Endometrial microvascular endothelial cells (primary cell): ENCODE data around the gene TMIGD2. TPM values are rescaled to one million over a fixed set of nuclear protein-coding genes. Genes with fewer than 3 reads are reported as not detected.

ENCODE experiments used
- in situ Hi-C: cut with HindIII; loops from 2 replicates; pipeline ENCODE4 v1.10.0; 2017; ENCODE audit warnings: low sequenced_read_pairs, low pct_unique_long_range_greater_than_20kb; ENCODE audit errors: inconsistent ontology term
- total RNA-seq: library from RNA; depleted of rRNA; stranded (reverse); fragments of >200 nt; gene quantifications from one replicate; pipeline ENCODE4 v1.2.3, GENCODE V29; 2015; ENCODE audit errors: inconsistent ontology term

Gene TMIGD2
- total RNA-seq, 1 donor from 2014 or later: not detected

GRCh38 chr19:4327252-4327876 is 25.2 kb upstream of the TMIGD2 start:
- in situ Hi-C loops: no loop called here

GRCh38 chr19:4326837-4327251 is 24.7 kb upstream of the TMIGD2 start:
- in situ Hi-C loops: no loop called here

- in situ Hi-C loops: no loop called here
Observed at GRCh38 chr19:4326215-4326836, 24.1 kb upstream of the TMIGD2 start.

- in situ Hi-C loops: no loop called here
Observed at GRCh38 chr19:4324228-4324627, 22.0 kb upstream of the TMIGD2 start.

GRCh38 chr19:4323692-4324091 is 21.5 kb upstream of the TMIGD2 start:
- in situ Hi-C loops: no loop called here

- in situ Hi-C loops: no loop called here
Observed at GRCh38 chr19:4322942-4323665, 20.9 kb upstream of the TMIGD2 start.

GRCh38 chr19:4320419-4320818 is 18.2 kb upstream of the TMIGD2 start:
- in situ Hi-C loops: no loop called here

GRCh38 chr19:4319067-4319718 is 17.0 kb upstream of the TMIGD2 start:
- in situ Hi-C loops: no loop called here

- in situ Hi-C loops: no loop called here
Observed at GRCh38 chr19:4318460-4318859, 16.3 kb upstream of the TMIGD2 start.

- in situ Hi-C loops: no loop called here
Observed at GRCh38 chr19:4316956-4317355, 14.8 kb upstream of the TMIGD2 start.

- in situ Hi-C loops: no loop called here
Observed at GRCh38 chr19:4313847-4314490, 11.8 kb upstream of the TMIGD2 start.

GRCh38 chr19:4310247-4311121 is 8.3 kb upstream of the TMIGD2 start:
- in situ Hi-C loops: no loop called here

GRCh38 chr19:4305659-4306058 is 3.5 kb upstream of the TMIGD2 start:
- in situ Hi-C loops: no loop called here

GRCh38 chr19:4305257-4305612 is 3.0 kb upstream of the TMIGD2 start:
- in situ Hi-C loops: no loop called here

GRCh38 chr19:4304538-4305256 is 2.5 kb upstream of the TMIGD2 start, which contains the start of gene FSD1:
Gene FSD1 (plus strand): TSS chr19:4304598. CDS start chr19:4304747, 149 bp downstream.
- in situ Hi-C loops: no loop called here

GRCh38 chr19:4303819-4304537 is 1.8 kb upstream of the TMIGD2 start:
- in situ Hi-C loops: no loop called here

- in situ Hi-C loops: no loop called here
Observed at GRCh38 chr19:4301590-4302242, 473 bp downstream of the TMIGD2 start.
